H9 (cell line): ENCODE measurements around the gene RGS2. TPM values are rescaled to one million over a fixed set of nuclear protein-coding genes. Genes with fewer than 3 reads are reported as not detected.

ENCODE experiments used
- DNase-seq: peaks from one replicate; pipeline ENCODE4 v3.0.0-alpha.2; 2017
- H2AFZ ChIP-seq: one replicate; pipeline ENCODE4 v1.6.1; 2013; ENCODE audit warnings: mild to moderate bottlenecking, low read length, control low read depth, moderate library complexity
- H2AK5ac ChIP-seq: 2 replicates; pipeline ENCODE4 v1.6.1; 2013; ENCODE audit warnings: low read length, control low read depth, mixed read lengths; ENCODE audit not compliant: insufficient read length
- H2BK120ac ChIP-seq: one replicate; pipeline ENCODE4 v1.6.1; 2013; ENCODE audit warnings: low read depth, mild to moderate bottlenecking, low read length, control low read depth, inconsistent platforms; ENCODE audit not compliant: poor library complexity, severe bottlenecking
- H2BK12ac ChIP-seq: 2 replicates; pipeline ENCODE4 v1.6.1; 2013; ENCODE audit warnings: low read length, control low read depth, mixed read lengths, low read depth; ENCODE audit not compliant: insufficient read length
- H2BK15ac ChIP-seq: 2 replicates; pipeline ENCODE4 v1.6.1; 2013; ENCODE audit warnings: low read depth, low read length, control low read depth
- H2BK20ac ChIP-seq: one replicate; pipeline ENCODE4 v1.6.1; 2013; ENCODE audit warnings: low read depth, mild to moderate bottlenecking, low read length, control low read depth, inconsistent platforms; ENCODE audit not compliant: poor library complexity, severe bottlenecking
- H2BK5ac ChIP-seq: 2 replicates; pipeline ENCODE4 v1.6.1; 2013; ENCODE audit warnings: low read length, control low read depth, mixed read lengths; ENCODE audit not compliant: insufficient read length
- H3K14ac ChIP-seq: 2 replicates; pipeline ENCODE4 v1.6.1; 2013; ENCODE audit warnings: low read length, control low read depth; ENCODE audit not compliant: insufficient read depth
- H3K18ac ChIP-seq: 2 replicates; pipeline ENCODE4 v1.6.1; 2013; ENCODE audit warnings: low read depth, mild to moderate bottlenecking, mixed read lengths, low read length, control low read depth; ENCODE audit not compliant: insufficient read length
- H3K23ac ChIP-seq: 2 replicates; pipeline ENCODE4 v1.6.1; 2013; ENCODE audit warnings: low read length, control low read depth, mixed read lengths, low read depth; ENCODE audit not compliant: insufficient read length
- H3K23me2 ChIP-seq: 2 replicates; pipeline ENCODE4 v1.6.1; 2013; ENCODE audit warnings: low read depth, mild to moderate bottlenecking, mixed read lengths, low read length, control low read depth; ENCODE audit not compliant: insufficient read length, poor library complexity, severe bottlenecking
- H3K27ac ChIP-seq: 2 replicates; pipeline ENCODE4 v1.5.1; 2013; ENCODE audit warnings: low read length, control low read depth, mixed read lengths, low read depth; ENCODE audit not compliant: insufficient read length
- H3K27me3 ChIP-seq: 2 replicates; pipeline ENCODE4 v1.6.1; 2013; ENCODE audit warnings: low read length, control low read depth, inconsistent platforms; ENCODE audit not compliant: insufficient read depth
- H3K4ac ChIP-seq: 2 replicates; pipeline ENCODE4 v1.6.1; 2013; ENCODE audit warnings: low read depth, mild to moderate bottlenecking, control low read depth, inconsistent platforms, low read length, moderate library complexity
- H3K4me1 ChIP-seq: 2 replicates; pipeline ENCODE4 v1.6.1; 2013; ENCODE audit warnings: low read length, control low read depth, inconsistent platforms; ENCODE audit not compliant: insufficient read depth
- H3K4me2 ChIP-seq: 2 replicates; pipeline ENCODE4 v1.6.1; 2013; ENCODE audit warnings: low read length, control low read depth, mixed read lengths; ENCODE audit not compliant: insufficient read length, insufficient read depth
- H3K56ac ChIP-seq: 2 replicates; pipeline ENCODE4 v1.6.1; 2013; ENCODE audit warnings: low read depth, mild to moderate bottlenecking, mixed read lengths, low read length, control low read depth; ENCODE audit not compliant: insufficient read length
- H3K79me1 ChIP-seq: 2 replicates; pipeline ENCODE4 v1.6.1; 2013; ENCODE audit warnings: low read depth, mild to moderate bottlenecking, moderate library complexity, low read length, control low read depth, inconsistent platforms; ENCODE audit not compliant: insufficient read depth, poor library complexity, severe bottlenecking
- H3K79me2 ChIP-seq: 2 replicates; pipeline ENCODE4 v1.6.1; 2013; ENCODE audit warnings: low read length, control low read depth, inconsistent platforms; ENCODE audit not compliant: insufficient read depth
- H3K9ac ChIP-seq: 2 replicates; pipeline ENCODE4 v1.6.1; 2013; ENCODE audit warnings: low read length, control low read depth, mixed read lengths; ENCODE audit not compliant: insufficient read length; ENCODE audit errors: extremely low read depth
- H3K9me3 ChIP-seq: one replicate; pipeline ENCODE4 v1.6.1; 2013; ENCODE audit warnings: low read depth, low read length, inconsistent platforms; ENCODE audit not compliant: control insufficient read depth
- H3T11ph ChIP-seq: one replicate; pipeline ENCODE4 v1.6.1; 2013; ENCODE audit warnings: mild to moderate bottlenecking, low read length, control low read depth, inconsistent platforms
- H4K20me1 ChIP-seq: one replicate; pipeline ENCODE4 v1.6.1; 2013; ENCODE audit not compliant: control insufficient read depth, insufficient read length, insufficient read depth
- H4K5ac ChIP-seq: 2 replicates; pipeline ENCODE4 v1.6.1; 2013; ENCODE audit warnings: low read depth, mild to moderate bottlenecking, mixed read lengths, low read length, control low read depth; ENCODE audit not compliant: insufficient read length
- H4K8ac ChIP-seq: replicated peaks from 2 replicates; pipeline ENCODE4 v1.6.1; 2013; ENCODE audit warnings: low read length, control low read depth, mixed read lengths, low read depth; ENCODE audit not compliant: insufficient read length
- H4K91ac ChIP-seq: 2 replicates; pipeline ENCODE4 v1.6.1; 2013; ENCODE audit warnings: low read depth, mild to moderate bottlenecking, moderate library complexity, mixed read lengths, low read length, control low read depth; ENCODE audit not compliant: insufficient read length
- H3K27ac Mint-ChIP-seq, 3 experiments: 2 replicates in 2 of 3; 3 replicates in 1 of 3; pipeline ENCODE4 v1.8.0; 2020 to 2021; ENCODE audit warnings: mixed read lengths in 3 of 3, mild to moderate bottlenecking in 1 of 3, moderate library complexity in 1 of 3
- H3K27me3 Mint-ChIP-seq: 2 replicates; pipeline ENCODE4 v1.8.0; 2021; ENCODE audit warnings: low read depth, mild to moderate bottlenecking, moderate library complexity, mixed read lengths
- H3K36me3 Mint-ChIP-seq, 3 experiments: 2 replicates in 2 of 3; 3 replicates in 1 of 3; pipeline ENCODE4 v1.8.0; 2020 to 2021; ENCODE audit warnings: low read depth in 3 of 3, mixed read lengths in 3 of 3; ENCODE audit not compliant: insufficient read depth in 1 of 3
- H3K4me1 Mint-ChIP-seq, 2 experiments: 2 replicates each; pipeline ENCODE4 v1.8.0; 2020; ENCODE audit warnings: mixed read lengths in 2 of 2
- H3K4me3 Mint-ChIP-seq, 2 experiments: 2 replicates in 1 of 2; 3 replicates in 1 of 2; pipeline ENCODE4 v1.8.0; 2020 to 2021; ENCODE audit warnings: mild to moderate bottlenecking in 2 of 2, mixed read lengths in 2 of 2, moderate library complexity in 1 of 2
- H3K9me3 Mint-ChIP-seq, 2 experiments: 2 replicates in 1 of 2; 3 replicates in 1 of 2; pipeline ENCODE4 v1.8.0; 2020; ENCODE audit warnings: mild to moderate bottlenecking in 2 of 2, mixed read lengths in 2 of 2, moderate library complexity in 1 of 2
- CTCF ChIP-seq: fragments of 200-600 bp; sonication (generic); conservative IDR thresholded peaks from 3 replicates; pipeline ENCODE4 v1.8.0; 2021; ENCODE audit warnings: antibody characterized with exemption, mild to moderate bottlenecking
- WGBS: extraction: QIAGEN DNeasy Blood & Tissue Kit; methylation state at CpG from one replicate; pipeline ENCODE4 v1.1.7; 2013; ENCODE audit warnings: missing lambda C conversion rate, low lambda C conversion rate, mixed read lengths; ENCODE audit not compliant: insufficient read length; ENCODE audit errors: extremely low coverage; 5-methylcytosine and 5-hydroxymethylcytosine counted together
- total RNA-seq: library from RNA; stranded (reverse); gene quantifications from 2 replicates; pipeline ENCODE4 v1.2.1, GENCODE V29; 2021

RGS2 gene
- total RNA-seq, 1 experiment from 2014 or later, result 13.9 TPM

GRCh38 chr1:192817246-192817645, 8.4 kb downstream of the RGS2 start:
- H3K4me1 ChIP-seq, result no peaks in the 10 kb centered on the region; the same call in 1 of the 2 replicates
- no peak overlapping the region for H3K4ac ChIP-seq
- Mint-ChIP-seq H3K4me1 (no peaks in the 10 kb centered on the region), H3K27ac (no peak overlapping the region), H3K36me3 (no peaks in the 10 kb centered on the region), H3K27me3 (no peaks in the 10 kb centered on the region), H3K4me3 (no peak overlapping the region), H3K9me3 (no peaks in the 10 kb centered on the region)
- no peak overlapping the region for H2BK12ac ChIP-seq
- H3K27ac ChIP-seq, result no peak overlapping the region
- H2BK20ac ChIP-seq, result no peak overlapping the region
- no peak overlapping the region for H2AK5ac ChIP-seq
- no peaks in the 10 kb centered on the region for H3K79me1 ChIP-seq
- H4K8ac ChIP-seq, result no peak overlapping the region
- no peak overlapping the region for H2BK120ac ChIP-seq
- H3K23me2 ChIP-seq, result no peaks in the 10 kb centered on the region
- H2BK15ac ChIP-seq, result no peak overlapping the region
- H4K91ac ChIP-seq, result no peak overlapping the region
- no peaks in the 10 kb centered on the region for H3K9me3 ChIP-seq
- H3K56ac ChIP-seq, result no peak overlapping the region
- no peak overlapping the region for H3T11ph ChIP-seq
- H2AFZ ChIP-seq, result no peak overlapping the region
- H3K9ac ChIP-seq, result no peak overlapping the region
- H3K27me3 ChIP-seq, result no peaks in the 10 kb centered on the region
- no peak overlapping the region for H3K14ac ChIP-seq
- H3K23ac ChIP-seq, result no peak overlapping the region
- H3K4me2 ChIP-seq, result no peak overlapping the region
- H4K5ac ChIP-seq, result no peak overlapping the region
- no peaks in the 10 kb centered on the region for H3K79me2 ChIP-seq
- no peak overlapping the region for H2BK5ac ChIP-seq
- WGBS, result no CpG with 5 or more reads among the region's 4 CpGs
- no peak for DNase-seq
- no peaks in the 10 kb centered on the region for H4K20me1 ChIP-seq
- H3K18ac ChIP-seq, result no peak overlapping the region
- TF ChIP-seq CTCF, result no peak
